CD1c-positive myeloid dendritic cell (primary cell): ENCODE measurements around the gene ANP32B.
A peak's percentile ranks its signal among the peaks of the same experiment; 100 is the strongest.

ENCODE experiments used
- DNase-seq: peaks from one replicate; pipeline ENCODE4 v3.0.0-alpha.2; 2016; ENCODE audit errors: extremely low spot score

Gene ANP32B

DNA sequence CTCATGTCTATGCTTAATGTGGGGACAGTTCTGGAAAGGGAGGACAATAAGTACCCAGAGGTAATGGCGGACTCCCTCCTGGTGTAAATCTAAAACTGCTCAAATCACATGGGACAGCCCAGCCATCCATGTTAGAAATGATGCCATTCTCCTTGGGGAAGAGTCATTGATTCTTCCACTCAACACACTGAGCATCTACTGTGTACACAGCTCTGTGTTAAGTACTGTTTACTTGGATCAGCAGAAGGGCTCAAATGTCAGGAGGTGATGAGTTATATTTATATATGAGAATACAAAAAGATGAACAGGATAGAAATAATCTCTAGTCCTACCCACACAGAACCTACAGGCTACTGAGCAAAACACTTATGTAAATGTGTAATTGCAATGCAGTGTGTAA lies 41.6 kb downstream of the ANP32B start:
- no peak for DNase-seq

GRCh38 chr9:98031169-98031568 lies 48.0 kb downstream of the ANP32B start:
- DNase-seq: no peak

- DNase-seq: no peak
Observed at GRCh38 chr9:98031935-98032334, 48.8 kb downstream of the ANP32B start.

- DNase-seq: peak; percentile 88
Observed at GRCh38 chr9:98034593-98035546, 51.7 kb downstream of the ANP32B start.

DNA sequence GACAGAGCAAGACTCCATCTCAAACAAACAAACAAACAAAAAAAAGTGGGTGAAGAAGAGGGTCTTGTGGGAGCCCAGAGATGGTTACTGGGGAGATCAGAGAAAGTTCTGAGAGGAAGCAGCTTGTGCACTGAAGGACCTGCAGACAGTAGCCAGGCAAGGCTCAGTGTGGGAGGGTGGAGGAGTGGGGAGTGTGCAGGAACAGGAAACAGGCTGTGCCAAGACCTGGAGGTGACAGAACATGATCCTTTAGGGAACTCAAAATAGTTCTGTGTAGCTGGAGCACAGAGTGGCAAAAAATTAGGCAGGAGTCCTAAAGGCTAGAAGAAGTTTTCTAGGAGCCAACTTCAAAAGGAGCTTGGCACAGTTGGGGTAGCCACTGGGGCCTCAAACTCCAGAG lies 54.2 kb downstream of the ANP32B start:
- DNase-seq: peak; percentile 84

- DNase-seq: no peak
Observed at GRCh38 chr9:98038958-98039357, 55.8 kb downstream of the ANP32B start.

DNA sequence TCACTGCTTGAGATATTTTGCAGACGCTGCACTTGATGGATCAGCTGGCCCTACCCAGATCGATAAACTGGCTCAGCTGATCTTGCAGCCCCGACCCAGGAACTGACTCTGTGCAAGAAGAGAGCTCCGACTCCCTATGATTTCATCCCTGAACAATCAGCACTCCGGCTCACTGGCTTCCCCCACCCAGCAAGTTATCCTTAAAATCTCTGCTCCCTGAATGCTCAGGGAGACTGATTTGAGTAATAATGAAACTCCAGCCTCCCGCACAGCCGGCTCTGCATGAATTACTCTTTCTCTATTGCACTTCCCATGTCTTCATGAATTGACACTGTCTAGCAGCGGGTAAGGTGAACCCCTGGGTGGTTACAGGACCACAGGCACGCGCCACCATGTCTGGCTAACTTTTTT lies 56.5 kb downstream of the ANP32B start:
- peak; percentile 30 for DNase-seq

DNA sequence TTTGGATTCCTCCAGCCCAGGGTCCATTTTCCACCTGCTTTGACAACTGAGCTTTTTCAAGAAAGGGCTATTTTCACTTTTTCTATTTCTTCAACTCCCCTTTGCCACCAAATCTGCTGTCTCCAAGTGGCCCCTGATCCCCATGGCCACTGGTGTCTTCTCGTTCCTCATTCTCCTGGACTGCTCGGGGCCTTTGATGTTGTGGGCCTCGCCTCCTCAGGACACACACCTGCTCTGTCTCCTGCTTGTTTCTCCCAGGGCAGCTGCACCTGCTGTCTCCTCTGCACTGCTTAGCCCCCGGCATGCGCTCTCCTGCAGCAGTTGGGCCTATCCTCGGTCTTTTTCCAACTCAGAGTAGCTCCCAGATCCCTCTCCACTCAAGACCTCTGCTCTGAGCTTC lies 57.1 kb downstream of the ANP32B start:
- DNase-seq: no peak

DNA sequence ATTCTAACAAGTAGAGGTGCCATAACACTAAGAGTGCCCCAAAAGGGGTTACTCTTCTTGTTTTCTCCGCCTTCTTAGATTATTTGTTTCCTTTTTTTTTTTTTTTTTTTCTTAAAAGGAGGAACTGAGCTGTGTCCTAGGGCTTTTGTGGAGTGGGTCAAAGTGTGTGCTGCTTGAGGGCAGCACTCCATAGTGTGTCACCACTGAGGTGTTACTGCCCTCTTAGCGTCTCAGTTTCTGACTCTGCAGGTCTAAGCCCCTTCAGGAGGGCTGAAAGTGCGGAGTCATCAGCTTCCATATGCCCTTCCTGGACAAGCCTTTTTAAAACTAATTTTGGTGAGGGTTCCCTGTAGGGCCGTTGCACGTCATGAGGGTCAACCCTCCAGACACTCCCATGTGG lies 60.8 kb downstream of the ANP32B start:
- peak; percentile 47 for DNase-seq

DNA sequence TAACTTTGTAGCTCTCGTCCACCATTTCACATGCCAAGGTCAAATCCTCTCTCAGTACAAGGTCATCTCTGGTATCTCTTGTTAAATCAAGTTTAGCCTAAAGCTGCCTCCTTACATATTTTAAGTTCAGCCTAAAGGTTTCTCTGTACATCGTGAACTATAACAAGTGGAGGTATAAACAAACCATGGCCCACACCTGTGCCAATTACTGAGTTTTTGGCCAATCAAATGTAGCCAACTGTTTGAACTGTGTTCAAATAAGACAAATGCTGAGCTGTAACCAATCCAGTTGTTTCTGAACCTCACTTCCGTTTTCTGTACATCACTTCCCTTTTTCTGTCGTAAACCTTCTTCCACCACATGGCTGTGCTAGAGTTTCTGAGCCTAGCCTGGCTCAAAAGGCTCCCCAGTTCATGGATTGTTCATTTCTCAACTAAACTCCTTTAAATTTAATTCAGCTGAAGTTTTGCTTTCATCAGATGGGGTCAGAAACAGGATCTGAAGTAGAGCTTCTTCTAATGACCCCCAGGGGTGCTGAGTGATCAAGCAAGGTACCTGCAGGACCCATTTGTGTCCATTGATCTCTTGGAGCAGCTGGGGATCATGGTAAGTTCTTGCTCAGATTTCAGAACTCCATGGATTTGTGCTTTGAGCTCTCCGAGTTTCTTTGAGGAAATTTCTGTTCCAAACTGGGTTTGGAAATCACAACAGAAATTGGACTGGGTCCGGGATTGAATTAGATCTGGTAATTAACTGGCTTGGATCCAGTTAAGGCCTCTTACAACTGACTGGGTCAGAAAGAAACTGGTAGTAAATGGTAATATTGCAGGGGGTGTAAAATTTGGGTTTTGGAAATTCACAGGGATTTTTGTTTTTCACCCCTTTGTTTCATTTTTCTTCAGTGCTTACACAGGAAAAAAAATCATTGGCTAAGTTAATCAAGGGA lies 62.4 kb downstream of the ANP32B start:
- peak; percentile 89 for DNase-seq

GRCh38 chr9:98046180-98046543 lies 63.0 kb downstream of the ANP32B start:
- DNase-seq: no peak

GRCh38 chr9:98047002-98047401 lies 63.9 kb downstream of the ANP32B start:
- no peak for DNase-seq

DNA sequence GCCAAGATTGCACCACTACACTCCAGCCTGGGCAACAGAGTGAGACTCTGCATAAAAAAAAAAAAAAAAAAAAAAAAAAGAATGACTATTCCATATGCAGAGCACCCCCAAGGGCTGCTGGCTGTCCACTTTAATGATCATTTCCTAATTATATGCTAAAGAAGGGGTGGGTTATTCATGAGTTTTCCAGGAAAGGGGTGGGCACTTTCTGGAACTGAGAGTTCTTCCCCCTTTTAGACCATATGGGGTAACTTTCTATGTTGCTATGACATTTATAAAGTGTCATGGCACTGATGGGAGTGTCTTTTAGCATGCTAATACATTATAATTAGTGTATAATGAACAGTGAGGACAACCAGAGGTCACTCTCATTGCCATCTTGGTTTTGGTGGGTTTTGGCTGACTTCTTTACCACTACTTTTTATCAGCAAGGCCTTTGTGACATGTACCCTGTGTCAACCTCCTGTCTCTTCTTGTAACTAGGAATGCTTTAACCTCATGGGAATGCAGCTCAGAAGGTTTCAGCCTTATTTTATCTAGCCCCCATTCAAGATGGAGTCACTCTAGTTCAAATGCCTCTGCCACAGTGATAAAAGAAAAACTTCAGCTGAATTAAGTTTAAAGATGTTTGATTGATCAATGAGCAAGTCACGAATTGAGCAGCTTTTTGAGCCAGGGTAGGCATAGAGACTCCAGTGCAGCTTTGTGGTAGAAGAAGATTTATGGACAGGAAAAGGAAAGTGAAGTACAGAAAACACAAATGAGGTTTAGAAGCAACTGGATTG lies 66.3 kb downstream of the ANP32B start:
- no peak for DNase-seq

DNA sequence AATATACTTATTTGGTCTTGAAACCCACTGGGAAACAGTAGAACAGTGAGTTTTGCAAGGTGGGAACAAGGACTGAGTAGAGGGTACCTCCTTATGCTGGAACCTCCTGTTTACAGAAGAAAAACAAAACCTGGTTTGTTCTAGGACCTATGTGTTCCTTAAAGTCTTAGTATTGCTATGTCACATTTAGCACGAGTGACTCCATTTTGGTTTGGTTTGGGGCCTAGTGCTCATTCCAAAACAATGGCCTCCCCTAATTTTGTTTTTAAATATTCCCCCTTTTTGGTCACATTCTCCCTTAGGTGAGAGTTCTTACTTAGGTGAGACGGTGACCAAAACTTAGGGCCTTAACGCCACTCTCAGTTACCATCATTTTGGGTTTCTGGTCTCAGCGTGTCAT lies 67.2 kb downstream of the ANP32B start:
- no peak for DNase-seq

- no peak for DNase-seq
Observed at GRCh38 chr9:98054376-98054951, 71.3 kb downstream of the ANP32B start.

DNA sequence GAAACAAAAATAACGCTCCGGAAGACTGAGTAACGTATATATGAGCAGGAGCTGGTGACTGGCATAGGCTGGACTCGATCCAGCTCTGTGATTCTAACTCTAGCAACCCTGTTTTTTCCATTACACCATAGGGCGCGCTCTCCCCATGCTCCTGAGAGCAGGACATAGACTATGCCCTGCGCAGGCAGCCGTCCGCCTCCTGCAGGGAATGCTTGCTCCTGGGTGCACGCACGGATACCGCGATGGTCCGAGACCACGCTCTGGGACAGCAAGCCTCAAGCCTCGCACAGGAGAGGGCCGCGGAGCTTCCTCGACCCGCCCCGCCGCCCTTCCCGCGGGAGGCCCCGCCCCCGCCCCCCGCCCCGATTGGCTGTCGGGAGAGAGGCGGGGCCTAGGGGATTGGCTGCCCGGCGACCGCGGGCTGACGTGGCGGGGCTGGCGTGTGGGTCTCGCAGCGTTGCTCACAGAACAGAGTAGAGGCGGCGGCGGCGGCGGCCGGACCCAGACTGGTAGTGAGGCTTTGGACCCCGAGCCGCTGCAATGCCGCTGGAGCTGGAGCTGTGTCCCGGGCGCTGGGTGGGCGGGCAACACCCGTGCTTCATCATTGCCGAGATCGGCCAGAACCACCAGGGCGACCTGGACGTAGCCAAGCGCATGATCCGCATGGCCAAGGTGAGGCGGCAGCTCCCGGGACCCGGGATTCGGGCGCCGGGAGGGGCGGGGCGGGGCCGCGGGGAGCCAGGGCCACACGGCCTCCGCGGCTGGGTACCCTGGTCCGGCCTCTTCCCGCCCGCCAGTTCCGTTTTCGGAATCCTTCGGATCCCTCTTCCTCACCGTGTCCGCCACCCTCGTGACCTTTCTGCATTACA lies 73.4 kb downstream of the ANP32B start, which contains the start of gene NANS:
NANS (plus strand) TSS at position 464 of the 869 bp plus-strand sequence; CDS start at position 541, 77 bp downstream.
- DNase-seq: peak; percentile 96

GRCh38 chr9:98057138-98057799 lies 74.1 kb downstream of the ANP32B start:
- DNase-seq: no peak

DNA sequence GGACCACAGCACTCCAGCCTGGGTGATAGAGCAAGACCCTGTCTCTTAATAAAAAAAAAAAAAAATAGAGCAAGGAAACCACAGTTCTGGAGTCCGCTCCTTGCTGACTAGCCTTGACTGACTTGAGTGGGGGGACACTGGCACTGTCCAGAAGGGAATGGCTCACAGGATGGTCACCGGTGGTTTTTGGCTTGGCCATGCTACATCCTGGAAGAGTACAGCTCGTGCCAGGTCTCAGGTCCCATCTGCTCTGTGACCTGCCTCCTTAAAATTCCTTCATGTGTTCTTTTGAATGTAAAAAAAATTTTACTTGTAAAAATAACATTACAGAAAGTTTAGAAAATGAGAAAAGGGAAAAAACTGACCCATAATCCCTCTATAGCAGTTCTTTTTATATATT lies 79.0 kb downstream of the ANP32B start:
- no peak for DNase-seq

DNA sequence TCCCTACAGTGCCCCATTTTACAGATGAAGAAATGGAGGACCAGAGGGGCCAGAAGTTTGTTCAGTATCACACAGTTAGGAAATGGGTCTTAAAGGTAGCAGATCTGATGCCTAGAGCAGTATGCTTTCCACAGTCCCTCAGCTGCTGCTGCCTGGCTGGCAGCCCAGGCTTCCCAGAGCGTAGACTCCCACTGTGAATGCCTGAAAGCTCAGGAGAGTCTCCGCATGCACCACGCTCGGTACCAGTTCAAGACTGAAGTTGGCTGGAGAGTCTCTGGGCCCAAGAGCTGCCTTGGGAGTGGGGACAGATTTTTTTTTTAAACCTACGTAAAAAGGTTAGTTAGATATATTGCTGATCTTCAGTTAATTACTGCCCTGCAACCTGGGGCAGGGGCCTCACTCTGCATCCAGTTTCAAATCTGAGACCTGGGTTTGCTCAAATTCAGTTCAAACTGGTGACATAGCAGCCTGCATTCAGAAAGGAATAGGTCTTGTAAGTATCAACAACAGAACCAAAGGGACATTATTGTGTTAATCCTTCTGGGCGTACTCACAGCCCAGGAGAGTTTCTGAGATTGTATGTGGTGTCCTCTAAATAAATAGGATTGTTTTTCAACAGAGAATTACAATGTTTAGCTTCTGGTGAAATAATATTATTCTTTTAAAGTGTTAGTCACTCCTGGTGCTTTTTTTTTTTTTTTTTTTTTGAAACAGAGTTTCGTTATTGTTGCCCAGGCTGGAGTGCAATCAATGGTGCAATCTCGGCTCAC lies 81.7 kb downstream of the ANP32B start:
- no peak for DNase-seq
